H1 (cell line): Measurements from ENCODE around the gene SERPINH1. TPM values are rescaled to one million over a fixed set of nuclear protein-coding genes. Genes with fewer than 3 reads are reported as not detected.

Source experiments
- CTCF ChIA-PET: fragments of 300-600 bp; sonication (Branson Sonifier 250); formaldehyde crosslinking; loops from one replicate; lab custom pipeline; 2021; ENCODE audit not compliant: partially characterized antibody; lab: Charles Lee
- POLR2A ChIA-PET: fragments of 300-600 bp; sonication (Branson Sonifier 250); formaldehyde crosslinking; loops from one replicate; lab custom pipeline; 2021; ENCODE audit warnings: inconsistent platforms; ENCODE audit not compliant: partially characterized antibody; lab: Charles Lee
- DNase-seq, 2 experiments: peaks; one replicate each; pipeline versions ENCODE4 v3.0.0 to v3.0.0-alpha.2; 2010 to 2022; ENCODE audit warnings: low spot score in 2 of 2, low read depth in 1 of 2, mixed read lengths in 1 of 2
- FAIRE-seq: peaks from 2 replicates; lab custom pipeline; 2011; peaks lifted over from hg19 to GRCh38; lab: Jason Lieb, UNC
- H2AFZ ChIP-seq: 2 replicates; pipeline ENCODE4 v1.8.1; 2012; ENCODE audit warnings: low read length, inconsistent platforms
- H2AK5ac ChIP-seq: 2 replicates; pipeline ENCODE4 v1.6.1; 2013; ENCODE audit warnings: low read depth, low read length
- H2BK120ac ChIP-seq: replicated peaks from 2 replicates; pipeline ENCODE3; 2013; ENCODE audit warnings: low read depth, low read length, inconsistent platforms
- H2BK12ac ChIP-seq: 2 replicates; pipeline ENCODE4 v1.6.1; 2013; ENCODE audit warnings: low read depth, low read length
- H2BK15ac ChIP-seq: 2 replicates; pipeline ENCODE4 v1.6.1; 2013; ENCODE audit warnings: low read length
- H2BK20ac ChIP-seq: 2 replicates; pipeline ENCODE4 v1.6.1; 2013; ENCODE audit warnings: low read length
- H2BK5ac ChIP-seq: 2 replicates; pipeline ENCODE4 v1.6.1; 2013; ENCODE audit warnings: low read depth, low read length
- H3K14ac ChIP-seq: 2 replicates; pipeline ENCODE4 v1.6.1; 2013; ENCODE audit warnings: inconsistent platforms; ENCODE audit not compliant: insufficient read length
- H3K18ac ChIP-seq: 2 replicates; pipeline ENCODE4 v1.6.1; 2013; ENCODE audit warnings: low read length; ENCODE audit errors: extremely low read depth
- H3K23ac ChIP-seq: 2 replicates; pipeline ENCODE4 v1.6.1; 2013; ENCODE audit warnings: inconsistent platforms; ENCODE audit not compliant: insufficient read length
- H3K23me2 ChIP-seq: 2 replicates; pipeline ENCODE4 v1.6.1; 2013; ENCODE audit warnings: low read depth, low read length
- H3K27ac ChIP-seq: 2 replicates; pipeline ENCODE4 v1.6.1; 2011; ENCODE audit warnings: low read depth, low read length, inconsistent platforms
- H3K27me3 ChIP-seq, 4 experiments: replicated peaks in 1 of 4; 1 replicate in 1 of 4; 2 replicates in 3 of 4; pipeline versions ENCODE4 v1.6.1 to v1.8.1; 2011 to 2013; ENCODE audit warnings: low read length in 3 of 4, mild to moderate bottlenecking in 3 of 4, inconsistent platforms in 2 of 4, mixed read lengths in 2 of 4, moderate library complexity in 1 of 4; ENCODE audit not compliant: control insufficient read depth in 3 of 4, insufficient read depth in 3 of 4; ENCODE audit errors: extremely low read depth in 1 of 4
- H3K36me3 ChIP-seq, 4 experiments: 2 replicates each; pipeline versions ENCODE4 v1.6.1 to v1.8.1; 2011 to 2013; ENCODE audit warnings: mild to moderate bottlenecking in 4 of 4, low read length in 3 of 4, moderate library complexity in 2 of 4, control low read depth in 1 of 4, inconsistent platforms in 1 of 4; ENCODE audit not compliant: insufficient read depth in 4 of 4, control insufficient read depth in 2 of 4
- H3K4ac ChIP-seq: replicated peaks from 2 replicates; pipeline ENCODE3; 2013; ENCODE audit warnings: low read length, low read depth, mixed read lengths, inconsistent platforms; ENCODE audit not compliant: insufficient read length
- H3K4me1 ChIP-seq, 4 experiments: replicated peaks in 1 of 4; 1 replicate in 1 of 4; 2 replicates in 3 of 4; pipeline versions ENCODE4 v1.6.1 to v1.8.1; 2011 to 2013; ENCODE audit warnings: low read length in 3 of 4, inconsistent platforms in 2 of 4, mixed read lengths in 1 of 4; ENCODE audit not compliant: insufficient read depth in 4 of 4, control insufficient read depth in 3 of 4
- H3K4me2 ChIP-seq, 2 experiments: 2 replicates each; pipeline versions ENCODE4 v1.6.1 to v1.8.1; 2011 to 2013; ENCODE audit warnings: low read depth in 2 of 2, low read length in 2 of 2, control low read depth in 1 of 2, inconsistent platforms in 1 of 2, mild to moderate bottlenecking in 1 of 2; ENCODE audit not compliant: insufficient read depth in 1 of 2
- H3K4me3 ChIP-seq, 4 experiments: fragments of 200-600, 300-600 bp in 1 of 4; sonication (generic), shearing (Covaris generic), sonication (Bioruptor Twin) in 1 of 4; 2 replicates each; pipeline versions ENCODE4 v1.5.1 to v1.8.1; 2011 to 2016; ENCODE audit warnings: low read length in 4 of 4, low read depth in 3 of 4, control low read depth in 2 of 4, inconsistent platforms in 2 of 4, mild to moderate bottlenecking in 2 of 4, mixed read lengths in 1 of 4, moderate library complexity in 1 of 4; ENCODE audit not compliant: insufficient read depth in 2 of 4; ENCODE audit errors: extremely low read depth in 1 of 4
- H3K56ac ChIP-seq: replicated peaks from 2 replicates; pipeline ENCODE3; 2013; ENCODE audit warnings: low read depth, mild to moderate bottlenecking, mixed read lengths, low read length, inconsistent platforms; ENCODE audit not compliant: insufficient read length
- H3K79me1 ChIP-seq: 2 replicates; pipeline ENCODE4 v1.6.1; 2013; ENCODE audit warnings: low read depth, low read length, control low read depth
- H3K79me2 ChIP-seq, 2 experiments: 2 replicates each; pipeline versions ENCODE4 v1.6.1 to v1.8.1; 2012 to 2013; ENCODE audit warnings: low read length in 2 of 2, mild to moderate bottlenecking in 2 of 2, inconsistent platforms in 1 of 2; ENCODE audit not compliant: insufficient read depth in 2 of 2, control insufficient read depth in 1 of 2
- H3K9ac ChIP-seq, 4 experiments: replicated peaks in 1 of 4; 1 replicate in 1 of 4; 2 replicates in 3 of 4; pipeline versions ENCODE4 v1.6.1 to v1.8.1; 2011 to 2013; ENCODE audit warnings: low read depth in 3 of 4, low read length in 3 of 4, control low read depth in 2 of 4, mild to moderate bottlenecking in 2 of 4, moderate library complexity in 2 of 4, inconsistent platforms in 1 of 4; ENCODE audit errors: extremely low read depth in 1 of 4
- H3K9me3 ChIP-seq, 2 experiments: 2 replicates each; pipeline versions ENCODE4 v1.6.1 to v1.8.1; 2012 to 2013; ENCODE audit warnings: mild to moderate bottlenecking in 2 of 2, moderate library complexity in 2 of 2, control low read depth in 1 of 2, inconsistent platforms in 1 of 2, low read depth in 1 of 2, low read length in 1 of 2, mixed read lengths in 1 of 2; ENCODE audit not compliant: insufficient read depth in 2 of 2
- H4K20me1 ChIP-seq, 2 experiments: replicated peaks in 1 of 2; 2 replicates each; pipeline versions ENCODE3 to v1.8.1; 2011 to 2013; ENCODE audit warnings: inconsistent platforms in 2 of 2, low read length in 2 of 2, mild to moderate bottlenecking in 1 of 2; ENCODE audit not compliant: insufficient read depth in 2 of 2, control insufficient read depth in 1 of 2
- H4K5ac ChIP-seq: 2 replicates; pipeline ENCODE4 v1.6.1; 2013; ENCODE audit warnings: low read length, low read depth, mixed read lengths, inconsistent platforms; ENCODE audit not compliant: insufficient read length
- H4K8ac ChIP-seq: 2 replicates; pipeline ENCODE4 v1.8.0; 2013; ENCODE audit warnings: mild to moderate bottlenecking, moderate library complexity, low read length, inconsistent platforms; ENCODE audit not compliant: insufficient read depth; ENCODE audit errors: extremely low read depth
- H4K91ac ChIP-seq: replicated peaks from 2 replicates; pipeline ENCODE3; 2013; ENCODE audit warnings: low read length, mixed read lengths, inconsistent platforms; ENCODE audit not compliant: insufficient read length
- ASH2L ChIP-seq: fragments of 200-600, 300-600 bp; sonication (generic); IDR thresholded peaks from one replicate; pipeline ENCODE4 v1.7.1; 2017; ENCODE audit warnings: low read length
- CHD1 ChIP-seq: IDR thresholded peaks from 2 replicates; pipeline ENCODE4 v1.6.1; 2012; ENCODE audit warnings: low read depth, low read length, improper control_type of control experiment
- GABPA ChIP-seq: IDR thresholded peaks from 2 replicates; pipeline ENCODE4 v1.6.1; 2011; ENCODE audit warnings: mild to moderate bottlenecking, low read length, moderate library complexity, borderline replicate concordance; ENCODE audit not compliant: insufficient read depth
- JUND ChIP-seq: IDR thresholded peaks from 2 replicates; pipeline ENCODE4 v1.6.1; 2011; ENCODE audit warnings: mild to moderate bottlenecking, improper control_type of control experiment, low read length
- RAD21 ChIP-seq, 2 experiments: IDR thresholded peaks in 1 of 2; conservative IDR thresholded peaks in 1 of 2; 2 replicates each; pipeline ENCODE4 v1.6.1; 2011; ENCODE audit warnings: low read depth in 2 of 2, low read length in 2 of 2, improper control_type of control experiment in 1 of 2, inconsistent platforms in 1 of 2, mild to moderate bottlenecking in 1 of 2, moderate library complexity in 1 of 2
- SUZ12 ChIP-seq: fragments of 200-600 bp; sonication (generic); IDR thresholded peaks from 2 replicates; pipeline ENCODE4 v1.6.1; 2012; ENCODE audit warnings: mild to moderate bottlenecking, inconsistent platforms, low read length, moderate library complexity, mixed read lengths
- WGBS, 2 experiments: shearing (Covaris generic) in 1 of 2; methylation state at CpG; one replicate each; pipeline versions ENCODE4 v1.1.6 to v1.1.7; 2013 to 2015; ENCODE audit warnings: low lambda C conversion rate in 2 of 2, mixed read lengths in 2 of 2, inconsistent platforms in 1 of 2, low coverage in 1 of 2, missing lambda C conversion rate in 1 of 2; ENCODE audit not compliant: insufficient replicate concordance in 2 of 2, insufficient coverage in 1 of 2, insufficient read length in 1 of 2; ENCODE audit errors: extremely low coverage in 1 of 2, missing lambda C conversion rate in 1 of 2; 5-methylcytosine and 5-hydroxymethylcytosine counted together
- polyA plus RNA-seq, 7 experiments: library from polyadenylated mRNA; depleted of rRNA in 3 of 7; stranded (reverse) in 5 of 7; unstranded in 2 of 7; fragments of >200 nt in 5 of 7; fragments of 200-250 nt in 2 of 7; gene quantifications; 1 replicate in 5 of 7; 2 replicates in 1 of 7; 4 replicates in 1 of 7; pipeline versions ENCODE4 v1.2.1 to v1.2.3, GENCODE V29; 2011 to 2013; ENCODE audit warnings: missing spikeins in 2 of 7, mixed read lengths in 2 of 7
- total RNA-seq: library from RNA; stranded (reverse); fragmentation: NEBNext Ultra II Directional; extraction: Animal tissue kit (Norgen Biotek cat#: 25700); gene quantifications from 2 replicates; pipeline ENCODE4 v1.2.1, GENCODE V29; 2021

Gene SERPINH1
- total and polyA plus RNA-seq, 2 of the 8 experiments (the other 6 are each of a cell fraction or from before 2014, with no cell fraction given): 420 to 621 TPM

- Histone ChIP-seq H2BK5ac (no peak overlapping the region), H3K79me2 (no peaks in the 10 kb centered on the region), H2AK5ac (no peak overlapping the region), H3K9ac (no peak overlapping the region), H3K4me3 (no peak overlapping the region), H3K4me2 (no peak overlapping the region), H3K56ac (no peak overlapping the region), H3K36me3 (no peaks in the 10 kb centered on the region), H4K91ac (no peak overlapping the region), H2BK120ac (no peak overlapping the region), H3K18ac (no peak overlapping the region), H4K5ac (no peak overlapping the region), H3K27ac (no peak overlapping the region), H2BK20ac (no peak overlapping the region), H3K27me3 (no peaks in the 10 kb centered on the region; a peak in 1 of 7 replicates), H3K23me2 (no peaks in the 10 kb centered on the region), H2AFZ (no peak overlapping the region), H3K14ac (no peak overlapping the region), H3K23ac (no peak overlapping the region), H3K4ac (no peak overlapping the region), H3K9me3 (no peaks in the 10 kb centered on the region), H4K20me1 (no peaks in the 10 kb centered on the region), H4K8ac (0 out of 2 replicates have a peak overlapping the region, but pooled peaks have one; percentile 3), H2BK15ac (no peak overlapping the region), H2BK12ac (0 out of 2 replicates have a peak overlapping the region, but pooled peaks have one; percentile 18), H3K4me1 (peaks cover 0 to 3% (median 0%) of the 10 kb centered on the region in 4 experiments; a peak in 1 of 7 replicates), H3K79me1 (no peaks in the 10 kb centered on the region)
- WGBS, 2 experiments: 93% methylated on average over 9 of the region's 9 CpGs; no CpG with 5 or more reads in 1 of the 2 experiments
- FAIRE-seq (no peak), DNase-seq (no peak)
- POLR2A ChIA-PET: interaction anchor here (1.4 to 2.4 kb wide), 3 partner anchors 23 to 32 kb away, joined by 4 to 8 read pairs (median 7); partner anchors contain the start of gene SERPINH1
- CTCF ChIA-PET: interaction anchor here (0.6 to 27.2 kb wide), 11 partner anchors 7 to 1886 kb away, joined by 3 to 603 read pairs (median 3); no protein-coding TSS in a partner anchor
- TF ChIP-seq JUND: no peak
- no peak for TF ChIP-seq RAD21 (IDR thresholded peaks at IDR 0.05 in 1 of 2, conservative IDR thresholded peaks at IDR 0.05 in 1 of 2; ENCODE audit: low read depth in 2 of 2, low read length in 2 of 2)
- TF ChIP-seq CHD1: no peak
- TF ChIP-seq GABPA: no peak
- no peak for TF ChIP-seq SUZ12
- no peak for TF ChIP-seq ASH2L
Measured at GRCh38 chr11:75539459-75540334, 22.4 kb upstream of the SERPINH1 start.
